ENCODE data around the gene ZBTB7B.
A peak's percentile ranks its signal among the peaks of the same experiment; 100 is the strongest.
"Not testable (repeated sequence)": the region's sequence is repeated elsewhere in the genome, so short reads cannot be mapped to it uniquely, and the experiment has no call there.

The ZBTB7B gene

DNA sequence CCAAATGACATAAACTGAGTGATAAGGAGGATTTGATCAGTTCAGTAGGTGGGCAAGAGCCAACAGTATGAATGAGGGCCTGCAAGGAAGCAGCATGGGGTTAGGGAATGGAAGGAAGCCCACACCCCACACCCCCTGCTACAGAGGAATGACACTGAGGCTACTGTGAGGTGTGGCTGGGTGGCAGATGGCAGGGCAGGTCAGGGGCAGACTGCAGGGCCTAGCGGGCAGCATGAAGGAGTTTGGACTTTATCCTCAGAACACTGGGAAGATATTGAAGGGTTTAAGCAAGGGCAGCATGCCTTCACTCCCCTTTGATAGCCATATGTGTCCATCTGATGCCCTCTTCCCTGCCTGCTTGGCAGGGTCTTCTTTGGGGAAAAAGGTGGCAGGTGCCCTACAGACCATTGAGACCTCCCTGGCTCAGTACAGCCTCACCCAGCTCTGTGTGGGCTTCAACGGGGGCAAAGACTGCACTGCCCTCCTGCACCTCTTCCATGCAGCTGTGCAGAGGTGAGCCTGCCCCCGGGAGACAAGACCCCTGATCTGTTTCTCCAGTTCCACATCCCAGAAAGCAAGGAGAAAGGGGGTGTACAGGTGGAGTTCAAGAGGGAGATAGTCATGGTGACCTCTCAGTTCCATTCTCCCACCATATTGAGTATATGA, 13.3 kb upstream of the ZBTB7B start:
- no peak for DNase-seq

DNA sequence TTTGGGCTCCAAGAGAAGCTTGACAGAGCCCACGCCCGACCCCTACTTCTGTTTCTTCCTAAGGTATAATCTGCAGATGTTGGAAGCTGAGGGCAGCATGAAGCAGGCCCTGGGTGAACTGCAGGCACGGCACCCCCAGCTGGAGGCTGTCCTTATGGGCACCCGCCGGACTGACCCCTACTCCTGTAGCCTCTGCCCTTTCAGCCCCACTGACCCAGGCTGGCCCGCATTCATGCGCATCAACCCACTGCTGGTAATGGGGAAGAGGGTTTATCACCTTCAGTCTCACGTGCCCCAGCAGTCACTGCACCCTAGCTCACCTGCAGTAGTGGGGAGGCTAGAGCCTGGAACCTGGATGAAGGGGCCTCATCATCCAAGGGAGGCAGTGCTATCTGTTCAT, 12.3 kb upstream of the ZBTB7B start:
- DNase-seq: no peak

DNA sequence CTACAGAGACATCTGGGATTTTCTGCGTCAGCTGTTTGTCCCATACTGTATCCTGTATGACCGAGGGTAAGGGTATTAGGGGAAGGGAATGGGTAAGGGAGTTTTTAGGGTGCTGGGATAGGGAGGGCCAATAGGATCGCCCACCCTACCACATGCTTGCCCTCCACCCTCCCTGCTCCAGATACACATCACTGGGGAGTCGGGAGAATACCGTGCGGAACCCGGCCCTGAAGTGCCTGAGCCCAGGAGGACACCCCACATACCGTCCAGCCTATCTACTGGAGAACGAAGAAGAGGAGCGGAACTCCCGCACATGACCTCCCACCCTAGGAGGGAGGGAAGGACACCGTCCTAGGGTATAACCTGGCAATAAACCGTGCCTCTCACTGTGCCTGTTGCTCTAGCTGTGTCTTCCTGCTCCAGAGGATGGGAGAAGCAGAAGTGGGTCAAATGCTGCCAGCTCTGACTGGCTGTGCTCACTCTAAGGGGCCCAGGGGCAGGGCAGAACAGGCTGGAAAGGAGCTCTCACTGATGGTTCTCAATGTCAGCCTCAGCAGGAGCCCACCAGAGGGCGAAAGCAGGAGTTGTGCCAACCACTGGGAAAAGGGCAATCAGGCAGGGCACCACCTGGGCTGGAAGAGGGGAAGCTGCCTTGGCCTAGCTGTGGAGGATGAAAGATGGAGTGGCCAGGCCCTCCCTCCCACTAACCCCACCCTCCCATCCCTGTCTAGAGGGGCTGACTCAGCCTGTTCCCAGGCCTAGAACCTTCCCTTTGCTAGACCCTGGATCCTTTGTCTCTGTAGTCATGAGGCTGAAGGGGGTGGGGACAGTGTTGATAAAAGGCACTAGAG, 9.7 kb upstream of the ZBTB7B start:
- no peak for DNase-seq

DNA sequence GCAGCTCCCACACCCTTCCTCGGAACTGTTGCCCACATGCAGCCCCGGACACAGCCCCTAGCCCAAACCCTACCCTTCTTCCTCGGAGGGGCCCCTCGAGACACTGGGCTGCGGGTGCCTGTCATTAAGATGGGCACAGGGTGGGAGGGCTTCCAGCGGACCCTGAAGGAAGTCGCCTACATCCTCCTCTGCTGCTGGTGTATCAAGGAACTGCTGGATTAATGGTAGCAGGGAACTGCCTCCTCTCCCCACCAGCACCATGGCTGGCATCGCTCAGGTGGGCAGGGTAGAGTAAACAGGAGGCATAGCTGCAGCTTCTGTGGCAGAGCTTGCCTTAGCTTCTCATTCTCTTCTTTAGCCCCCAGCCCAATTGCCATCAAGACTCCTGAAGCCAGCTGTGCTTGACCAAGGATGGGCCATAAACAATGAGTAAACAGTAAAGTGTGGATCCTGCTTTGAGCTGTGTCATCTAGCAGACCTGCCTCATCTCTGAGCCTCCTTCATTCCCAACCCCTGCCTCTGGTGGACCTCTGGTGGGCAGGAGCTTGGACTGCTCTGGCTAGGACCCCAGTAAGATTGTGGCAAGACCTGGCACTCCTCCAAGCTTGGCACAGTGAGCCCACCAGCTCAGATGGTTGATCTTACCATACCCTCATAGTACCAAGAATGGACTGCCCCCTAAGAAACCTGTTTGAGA, 8.9 kb upstream of the ZBTB7B start, which contains the start of gene LENEP:
TSS of gene LENEP (plus strand) at position 15 of the 697 bp plus-strand sequence. CDS start at position 37, 22 bp downstream.
- no peak for DNase-seq

DNA sequence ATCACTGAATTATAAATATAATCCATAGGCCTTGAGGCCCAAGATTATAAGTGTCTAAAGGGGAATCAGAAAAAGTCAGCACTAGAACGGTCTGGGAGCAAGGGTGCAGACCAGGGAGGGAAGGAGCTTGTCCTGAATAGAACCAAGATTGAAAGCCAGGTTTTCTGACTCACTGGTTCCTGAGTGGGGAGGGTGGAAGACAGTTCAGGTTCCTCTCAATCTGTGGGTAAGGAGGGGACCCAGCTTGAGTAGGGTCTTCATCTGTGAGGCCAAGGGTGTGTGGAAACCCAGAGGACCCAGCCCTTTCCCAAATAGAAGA, 8.4 kb upstream of the ZBTB7B start:
- no peak for DNase-seq

DNA sequence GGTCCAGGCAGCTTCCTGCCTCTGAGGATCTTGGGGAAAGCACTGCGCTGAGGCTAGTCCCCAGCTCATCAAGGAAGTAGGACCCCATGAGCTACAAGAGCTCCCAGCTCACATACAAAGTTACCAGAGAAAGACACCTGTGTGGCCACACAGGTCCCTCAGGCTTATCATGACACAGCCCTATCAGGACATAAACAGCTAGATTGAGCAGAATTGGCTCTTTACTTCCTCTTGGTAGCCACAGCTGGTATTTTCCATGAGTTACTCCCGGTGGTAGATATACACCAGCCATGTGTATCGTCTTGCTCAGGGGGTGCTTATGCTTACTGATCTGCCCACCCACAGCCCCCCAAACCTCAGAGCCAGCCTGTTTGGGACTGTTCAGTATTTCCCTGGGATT, 8.0 kb upstream of the ZBTB7B start:
- no peak for DNase-seq

DNA sequence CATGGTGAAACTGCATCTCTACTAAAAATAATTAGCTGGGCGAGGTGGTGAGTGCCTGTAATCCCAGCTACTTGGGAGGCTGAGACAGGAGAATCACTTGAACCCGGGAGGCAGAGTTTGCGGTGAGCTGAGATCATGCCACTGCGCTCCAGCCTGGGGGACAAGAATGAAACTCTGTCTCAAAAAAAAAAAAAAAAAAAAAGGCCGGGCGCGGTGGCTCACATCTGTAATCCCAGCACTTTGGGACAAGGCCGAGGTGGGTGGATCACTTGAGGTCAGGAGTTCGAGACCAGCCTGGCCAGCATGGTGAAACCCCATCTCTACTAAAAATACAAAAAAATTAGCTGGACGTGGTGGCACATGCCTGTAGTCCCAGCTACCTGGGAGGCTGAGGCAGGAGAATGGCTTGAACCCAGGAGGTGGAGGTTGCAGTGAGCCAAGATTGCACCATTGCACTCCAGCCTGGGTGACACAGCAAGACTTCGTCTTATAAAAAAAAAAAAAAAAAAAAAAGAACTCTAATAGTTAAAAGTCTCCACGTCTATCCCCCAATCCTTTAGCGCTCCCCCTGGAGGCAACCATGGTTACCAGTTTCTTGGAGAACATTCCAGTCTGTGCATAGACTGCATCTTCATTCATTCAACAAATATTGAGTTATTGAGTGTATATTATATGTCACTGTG, 7.2 kb upstream of the ZBTB7B start:
- not testable (repeated sequence) for DNase-seq

DNA sequence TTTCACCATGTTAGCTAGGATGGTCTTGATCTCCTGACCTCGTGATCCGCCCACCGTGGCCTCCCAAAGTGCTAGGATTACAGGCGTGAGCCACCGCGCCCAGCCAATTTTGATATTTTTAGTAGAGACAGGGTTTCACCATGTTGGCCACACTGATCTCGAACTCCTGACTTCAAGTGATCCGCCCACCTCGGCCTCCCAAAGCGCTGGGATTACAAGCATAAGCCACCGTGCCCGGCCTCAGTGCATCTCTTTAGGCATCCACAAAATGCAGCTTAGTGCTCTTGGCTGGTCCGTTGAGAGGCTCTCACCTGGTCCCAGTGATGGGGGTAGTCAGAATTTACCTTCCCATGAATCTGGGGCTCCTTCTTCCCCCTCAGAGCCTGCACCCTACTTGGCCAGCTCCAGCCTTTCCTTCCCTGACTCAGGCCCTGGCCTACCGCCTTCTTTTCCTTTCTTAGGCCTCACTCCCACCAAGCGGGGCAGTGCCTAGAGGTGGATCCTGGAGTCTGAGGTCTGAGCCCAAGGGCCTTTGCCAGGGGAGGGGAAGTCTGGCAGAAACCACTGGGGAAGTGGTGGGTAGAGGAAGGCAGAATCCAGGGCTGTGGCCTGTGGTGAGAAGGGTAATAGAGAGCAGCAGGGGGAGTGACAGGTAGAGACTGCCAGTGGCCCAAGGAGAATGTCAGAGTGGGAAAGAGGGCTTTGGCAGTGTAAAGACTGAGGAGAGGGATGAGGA, 5.5 kb upstream of the ZBTB7B start:
- DNase-seq: no peak

DNA sequence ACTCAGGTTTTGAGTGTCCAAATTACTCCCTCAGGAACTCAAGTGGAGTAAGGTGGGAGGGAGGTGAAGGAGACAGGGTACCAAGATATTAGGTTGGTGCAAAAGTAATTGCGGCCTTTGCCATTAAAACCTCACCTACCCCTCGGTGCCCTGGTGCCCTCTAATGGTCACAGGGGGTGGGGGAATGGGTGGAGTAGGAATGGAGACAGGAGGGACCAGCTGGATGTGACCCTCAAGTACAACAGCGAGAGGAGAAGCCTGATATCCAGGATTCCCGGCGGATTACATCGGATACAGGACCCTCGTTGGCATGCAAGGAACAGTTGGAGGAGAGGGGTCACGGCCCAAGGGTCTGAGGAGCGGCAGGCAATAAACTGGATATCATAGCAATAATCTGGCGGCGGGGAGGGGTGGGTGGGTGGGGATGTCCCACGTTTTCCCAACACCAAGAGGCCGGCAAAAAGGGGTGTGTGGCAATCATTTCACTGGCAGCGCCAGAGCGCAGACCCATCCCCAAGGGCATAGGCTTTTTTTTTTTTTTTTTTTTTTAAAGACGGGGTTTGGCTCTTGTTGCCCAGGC, 4.3 kb upstream of the ZBTB7B start:
- DNase-seq: no peak

DNA sequence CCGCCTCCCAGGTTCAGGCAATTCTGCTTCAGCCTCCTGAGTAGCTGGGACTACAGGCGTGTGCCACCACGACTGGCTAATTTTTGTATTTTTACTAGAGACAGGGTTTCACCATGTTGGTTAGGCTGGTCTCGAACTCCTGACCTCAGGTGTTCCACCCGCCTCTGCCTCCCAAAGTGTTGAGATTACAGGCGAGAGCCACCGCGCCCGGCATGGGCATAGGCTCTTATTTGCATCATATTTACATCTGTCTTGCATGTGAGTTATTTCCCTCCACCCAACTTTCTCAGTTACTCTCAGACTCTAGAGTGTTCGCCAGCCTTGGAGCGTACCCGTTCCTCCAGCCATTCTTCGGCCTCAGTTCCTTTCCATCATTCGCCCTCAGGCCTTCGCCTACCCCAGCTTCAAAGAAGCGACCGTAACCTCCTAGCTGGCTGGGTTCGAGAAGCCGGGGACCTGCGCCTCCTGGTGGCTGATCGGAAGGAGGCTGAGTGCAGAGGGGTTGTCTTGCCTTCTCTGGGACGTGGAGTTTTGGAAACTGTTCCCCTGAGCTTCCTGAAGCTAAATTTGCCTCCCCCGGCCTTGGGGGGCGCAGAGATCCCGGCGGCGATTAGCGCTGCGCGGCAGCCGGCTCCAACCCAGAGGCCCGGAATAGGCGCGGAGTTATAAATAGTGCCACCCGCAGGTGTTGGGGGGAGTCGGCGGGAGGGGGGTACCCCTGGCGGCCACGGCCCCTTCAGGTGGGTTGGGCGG, 3.6 kb upstream of the ZBTB7B start:
- peak; percentile 88 for DNase-seq

DNA sequence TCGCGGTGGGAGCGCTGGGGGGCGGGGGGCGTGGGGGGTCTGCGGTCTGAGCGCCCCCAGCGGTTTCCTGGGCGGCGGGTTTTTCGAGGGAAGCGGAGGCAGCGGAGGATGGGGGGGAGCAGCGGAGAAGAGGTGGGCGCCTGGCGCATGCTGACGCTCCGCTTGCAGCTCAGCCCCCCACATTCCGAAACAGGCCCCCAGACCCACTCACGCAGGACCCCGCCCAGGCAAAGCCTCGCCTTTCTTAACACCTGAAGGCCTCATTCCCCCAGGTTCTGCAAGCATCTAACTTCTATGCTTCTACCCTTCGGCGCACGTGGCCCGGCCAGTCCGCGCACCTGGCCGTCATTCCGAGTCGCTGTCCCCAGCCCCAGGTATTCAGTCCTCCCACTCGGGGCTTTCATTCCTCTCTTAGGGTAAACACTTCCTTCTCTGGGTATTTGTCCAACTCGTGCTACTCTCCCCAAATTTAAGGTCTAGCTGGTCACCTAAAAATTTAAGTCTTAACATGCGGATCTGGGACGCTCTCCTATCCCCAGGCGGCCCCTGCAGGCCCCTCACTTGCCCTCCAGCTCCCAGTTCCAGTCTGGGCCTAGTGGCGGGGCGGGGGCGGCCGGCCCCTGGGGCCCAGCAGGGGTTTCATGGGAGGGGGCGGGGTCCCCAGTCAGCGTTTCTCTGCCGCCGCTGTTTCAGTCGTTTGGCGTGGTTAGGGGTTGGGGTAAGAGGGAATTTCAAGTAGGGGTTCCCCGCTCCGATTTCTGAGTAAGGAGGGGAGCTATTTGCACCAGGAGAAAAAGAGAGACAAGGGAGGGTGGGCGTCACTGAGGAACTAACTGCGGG, 2.8 kb upstream of the ZBTB7B start:
- peak; percentile 62 for DNase-seq

DNA sequence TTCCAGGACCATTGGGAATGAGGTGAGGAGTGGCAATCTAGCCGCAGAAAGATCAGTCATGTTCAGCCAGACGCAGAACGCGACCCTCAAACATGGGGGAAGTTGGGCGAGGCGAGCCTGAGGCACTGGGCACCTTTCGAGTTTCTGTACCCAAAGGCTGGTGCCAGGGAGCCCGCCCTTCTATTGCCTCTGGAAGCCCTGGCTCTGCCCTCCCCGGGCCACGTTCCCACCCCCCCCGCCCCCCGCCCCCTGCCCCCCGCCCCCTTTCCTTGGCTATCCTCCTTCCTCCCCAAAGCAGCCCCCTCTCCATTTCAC, 2.2 kb upstream of the ZBTB7B start:
- DNase-seq: no peak

DNA sequence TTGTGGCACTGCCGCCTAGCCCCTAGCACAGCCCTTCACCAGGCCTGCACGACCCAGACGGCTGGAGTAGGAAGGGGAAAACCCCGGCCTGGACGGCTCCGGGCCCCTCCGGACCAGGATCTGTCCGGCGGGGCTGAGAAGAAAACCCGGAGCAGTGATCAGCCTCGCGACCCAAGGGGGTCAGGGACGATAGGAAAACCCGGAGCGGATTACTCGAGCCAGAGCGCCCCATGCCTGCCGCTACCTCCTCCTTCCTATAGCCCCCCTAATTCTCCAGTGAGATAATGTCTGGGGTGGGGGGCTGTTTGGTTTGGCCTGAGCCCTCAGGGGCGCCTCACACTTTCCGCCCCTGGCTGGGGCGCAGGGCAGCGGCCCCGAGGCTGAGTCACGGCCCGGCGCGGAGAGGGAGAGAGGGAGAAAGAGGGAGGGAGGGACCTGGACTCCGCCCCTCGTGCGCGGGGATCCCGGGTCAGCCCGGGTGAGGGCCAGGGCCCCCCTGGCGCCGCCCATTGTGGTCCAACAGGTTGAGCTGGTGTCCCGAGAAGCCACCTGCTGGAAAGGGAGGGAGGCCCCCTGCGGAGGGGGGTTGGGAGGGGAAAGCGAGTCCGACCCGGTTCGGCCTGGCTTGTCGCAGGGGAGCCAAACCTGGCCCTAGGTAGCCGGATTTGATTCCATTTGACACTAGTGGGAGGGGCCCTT, 1.7 kb upstream of the ZBTB7B start:
- DNase-seq: peak; percentile 88

DNA sequence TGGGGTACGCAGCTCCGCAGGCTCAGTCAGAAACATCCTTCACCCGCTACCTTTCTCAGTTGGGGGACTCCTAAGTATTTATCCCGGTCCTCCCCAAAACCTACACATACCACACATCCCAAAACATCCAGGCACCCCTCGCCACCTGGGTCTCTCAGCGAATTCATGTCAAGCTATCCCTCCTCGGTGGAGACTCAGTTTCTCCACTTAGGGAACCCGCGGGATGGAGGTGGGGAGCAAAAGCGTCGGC, 1.3 kb upstream of the ZBTB7B start:
- no peak for DNase-seq

DNA sequence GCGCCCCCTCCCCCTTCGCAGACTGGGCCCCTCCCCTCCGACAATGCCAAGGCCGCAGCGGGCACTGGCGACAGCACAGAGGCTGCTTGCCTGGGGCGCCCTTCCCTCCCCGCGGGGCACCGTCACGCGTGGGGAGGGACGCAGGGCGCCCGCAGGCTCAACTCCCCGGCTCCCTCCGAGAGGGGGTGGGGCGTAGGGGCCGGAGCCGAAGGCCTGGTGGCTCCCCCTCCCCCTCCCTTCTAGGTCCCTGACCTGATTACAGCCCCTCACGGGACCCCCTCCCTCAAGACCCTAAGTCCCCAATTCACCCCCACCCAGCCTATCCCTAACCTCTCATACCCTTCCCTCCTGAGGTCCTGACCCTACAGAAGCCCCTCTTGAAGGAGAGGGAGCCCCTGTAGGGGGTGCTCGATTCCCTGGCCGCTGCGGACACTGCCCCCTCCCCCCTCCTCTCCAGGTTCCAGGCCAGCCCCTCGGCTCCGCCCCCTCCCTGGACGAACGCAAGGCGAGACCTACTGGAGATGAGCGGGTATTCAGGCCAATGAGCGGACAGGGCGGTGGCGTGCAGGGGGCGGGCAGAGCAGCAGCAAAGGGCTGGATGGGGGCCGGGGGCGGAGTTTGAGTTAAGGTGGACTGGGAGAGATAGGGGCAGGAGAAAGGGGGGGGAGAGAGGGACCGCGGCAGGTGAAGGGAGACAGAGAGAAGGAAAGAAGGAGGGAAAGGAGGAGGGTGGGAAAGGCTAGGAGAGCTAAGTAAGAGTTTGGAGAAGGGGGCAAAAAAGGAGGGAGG, 733 bp upstream of the ZBTB7B start:
- DNase-seq: peak; percentile 99

DNA sequence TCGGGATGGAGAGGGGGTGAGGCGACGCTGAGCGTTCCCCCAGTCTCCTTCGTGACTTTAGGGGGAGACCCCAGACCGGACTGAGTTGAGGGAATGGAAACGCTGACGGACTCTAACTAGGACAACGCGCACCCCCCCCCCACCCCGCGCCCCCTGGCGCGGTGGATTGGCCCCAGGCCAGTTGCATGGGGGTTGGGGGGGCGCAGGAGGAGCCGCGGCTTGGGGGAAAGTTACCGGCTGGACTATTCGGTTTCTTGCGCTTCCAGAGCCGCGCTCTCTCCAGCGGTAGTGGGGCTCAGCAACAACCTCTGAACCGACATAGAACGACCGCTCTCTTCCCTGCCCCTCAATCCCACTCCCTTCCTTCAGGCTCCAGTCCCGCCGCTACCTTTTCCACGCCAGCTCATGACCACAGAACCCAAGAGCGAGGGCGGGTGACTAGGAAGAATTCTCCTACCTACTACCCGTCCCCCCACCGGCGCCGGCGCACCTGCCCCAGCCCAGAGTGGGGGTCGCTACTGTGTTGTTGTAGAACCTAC, 694 bp downstream of the ZBTB7B start:
- no peak for DNase-seq

DNA sequence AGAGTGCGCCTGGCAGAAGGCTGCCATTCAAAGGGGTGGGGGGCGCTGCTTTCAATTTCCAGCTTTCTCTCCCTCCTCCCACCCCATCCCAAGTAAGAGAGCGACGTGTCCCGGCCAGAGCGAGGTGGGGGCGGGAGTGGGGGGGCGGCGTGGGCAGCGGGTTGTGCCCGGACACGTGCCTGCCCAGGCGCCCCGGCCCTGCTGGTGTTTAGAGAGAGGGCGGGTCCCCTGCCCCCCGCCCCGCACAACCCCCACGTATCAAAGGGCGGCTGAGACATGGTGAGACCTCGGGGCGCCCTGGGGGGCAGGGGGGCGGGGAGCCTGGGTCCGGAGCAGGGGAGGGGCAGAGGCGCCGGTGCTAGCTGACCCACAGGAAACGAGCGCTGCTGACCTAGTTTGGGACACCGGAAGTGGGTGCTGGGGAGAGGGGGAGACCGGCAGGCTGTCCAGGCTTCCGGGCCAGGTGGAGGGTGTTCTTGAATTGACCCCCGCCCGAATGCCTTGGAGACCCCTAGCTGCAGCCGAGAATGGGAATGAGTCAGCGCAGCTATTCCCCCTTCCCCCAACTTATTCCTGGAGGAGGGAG, 1.3 kb downstream of the ZBTB7B start:
- DNase-seq: no peak

DNA sequence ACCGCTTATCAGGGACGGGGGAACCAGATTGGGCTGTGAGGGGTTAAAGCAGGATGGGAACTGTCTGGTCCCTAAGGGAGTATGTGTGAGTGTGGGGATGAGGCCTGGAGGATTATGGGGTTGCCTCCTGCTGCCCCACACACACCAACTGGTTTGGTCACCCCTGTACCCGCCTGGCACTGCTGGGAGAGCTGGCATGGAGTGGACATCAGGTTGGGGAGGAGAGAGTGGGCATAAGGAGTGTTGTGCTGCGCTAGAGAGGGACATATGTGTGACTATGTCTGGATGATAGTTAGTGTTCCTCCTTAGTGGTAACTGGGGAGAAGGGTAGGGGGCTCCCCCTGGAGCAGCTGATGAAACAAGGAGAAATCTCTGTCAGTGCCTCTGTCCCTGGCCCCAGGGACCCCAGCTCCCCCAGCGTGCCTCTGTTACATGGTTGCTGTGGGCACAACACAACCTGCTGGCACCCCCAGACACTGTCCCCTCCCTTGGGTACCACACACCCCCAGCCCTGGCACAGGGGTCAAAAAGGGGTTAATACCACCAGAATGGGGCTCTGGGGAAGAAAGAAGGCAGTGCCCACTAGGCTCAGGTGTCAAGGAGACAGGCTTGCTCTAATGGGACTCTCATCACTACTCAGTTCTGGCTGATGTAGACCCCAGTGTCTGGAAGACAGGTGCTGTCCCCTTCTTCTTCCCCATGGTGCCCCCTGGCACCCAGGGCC, 1.9 kb downstream of the ZBTB7B start:
- no peak for DNase-seq

Data from activated CD4-positive, alpha-beta T cell treated with anti-CD3 and anti-CD28 coated beads, Interleukin-2, amount 50 U/mL, for 16 hours (primary cell).